Brain microvascular endothelial cell (primary cell): ENCODE results near the gene CLHC1.
"Not testable (repeated sequence)": the region's sequence is repeated elsewhere in the genome, so short reads cannot be mapped to it uniquely, and the experiment has no call there.

Experiments
- DNase-seq: peaks from one replicate; pipeline ENCODE4 v3.0.0-alpha.2; 2020
- H3K27ac ChIP-seq: fragments of 250-450 bp; sonication (Bioruptor Pico); 2 replicates; pipeline ENCODE4 v1.5.1; 2020; ENCODE audit warnings: mild to moderate bottlenecking, moderate library complexity
- H3K27me3 ChIP-seq: fragments of 250-450 bp; sonication (Bioruptor Pico); replicated peaks from 2 replicates; pipeline ENCODE4 v1.5.1; 2020; ENCODE audit warnings: mild to moderate bottlenecking
- H3K36me3 ChIP-seq: fragments of 250-450 bp; sonication (Bioruptor Pico); replicated peaks from 2 replicates; pipeline ENCODE4 v1.5.1; 2020; ENCODE audit warnings: mild to moderate bottlenecking
- H3K4me3 ChIP-seq: 2 replicates; pipeline ENCODE4 v1.5.1; 2011; ENCODE audit warnings: low read depth, mild to moderate bottlenecking, control low read depth, low read length, moderate library complexity
- in situ Hi-C: cut with HindIII; loops from 2 replicates; pipeline ENCODE4 v1.10.0; 2017; ENCODE audit warnings: low sequenced_read_pairs, low pct_ligation_motif_present
- TF ChIP-seq, protein P1 (sequence below): IDR thresholded peaks from 2 replicates; pipeline ENCODE4 v1.5.1; 2011; ENCODE audit warnings: low read depth, mild to moderate bottlenecking, moderate library complexity, low read length, control low read depth, inconsistent platforms; ENCODE audit errors: missing control alignments

The CLHC1 gene

DNA sequence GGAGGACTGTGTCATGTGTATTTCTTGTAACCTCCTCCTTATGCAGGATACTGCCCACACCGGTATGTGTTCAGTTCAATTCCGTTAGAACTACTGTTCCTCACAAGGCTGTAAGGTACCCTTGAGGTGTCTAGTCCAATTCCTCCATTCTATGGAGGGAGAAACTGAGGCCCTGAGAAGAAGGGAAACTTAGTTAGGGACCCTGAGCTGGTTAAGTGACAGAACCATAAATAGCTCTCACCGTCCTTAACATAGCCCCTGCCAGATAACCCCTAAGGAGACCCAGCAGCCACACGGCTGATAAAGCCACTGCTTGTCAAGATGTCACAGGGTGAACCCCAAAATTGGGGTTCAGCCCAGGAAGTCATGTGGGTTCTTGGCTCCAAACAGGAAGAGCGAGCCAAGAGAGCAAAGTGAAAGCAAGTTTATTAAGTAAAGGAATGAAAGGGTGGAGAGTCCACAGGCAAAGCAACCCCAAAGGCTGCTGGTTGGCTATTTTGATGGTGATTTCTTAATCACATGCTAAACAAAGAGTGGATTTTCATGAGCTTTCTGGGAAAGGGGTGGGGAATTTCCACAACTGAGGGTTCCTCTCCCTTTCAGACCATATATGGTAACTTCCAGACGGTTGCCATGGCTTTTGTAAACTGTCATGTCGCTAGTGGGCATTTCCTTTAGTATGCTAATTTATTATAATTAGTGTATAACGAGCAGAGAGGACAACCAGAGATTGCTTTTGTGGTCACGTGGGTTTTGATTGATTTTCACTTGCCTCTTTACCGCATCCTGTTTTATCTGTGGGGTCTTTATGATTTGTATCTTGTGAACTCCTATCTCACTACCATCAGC is 98.4 kb downstream of the CLHC1 start:
- Histone ChIP-seq H3K36me3 (no peaks in the 10 kb centered on the region), H3K27me3 (no peaks in the 10 kb centered on the region), H3K27ac (peak overlapping the region; percentile 37), H3K4me3 (peak overlapping the region; percentile 33)
- TF ChIP-seq, protein P1, sequence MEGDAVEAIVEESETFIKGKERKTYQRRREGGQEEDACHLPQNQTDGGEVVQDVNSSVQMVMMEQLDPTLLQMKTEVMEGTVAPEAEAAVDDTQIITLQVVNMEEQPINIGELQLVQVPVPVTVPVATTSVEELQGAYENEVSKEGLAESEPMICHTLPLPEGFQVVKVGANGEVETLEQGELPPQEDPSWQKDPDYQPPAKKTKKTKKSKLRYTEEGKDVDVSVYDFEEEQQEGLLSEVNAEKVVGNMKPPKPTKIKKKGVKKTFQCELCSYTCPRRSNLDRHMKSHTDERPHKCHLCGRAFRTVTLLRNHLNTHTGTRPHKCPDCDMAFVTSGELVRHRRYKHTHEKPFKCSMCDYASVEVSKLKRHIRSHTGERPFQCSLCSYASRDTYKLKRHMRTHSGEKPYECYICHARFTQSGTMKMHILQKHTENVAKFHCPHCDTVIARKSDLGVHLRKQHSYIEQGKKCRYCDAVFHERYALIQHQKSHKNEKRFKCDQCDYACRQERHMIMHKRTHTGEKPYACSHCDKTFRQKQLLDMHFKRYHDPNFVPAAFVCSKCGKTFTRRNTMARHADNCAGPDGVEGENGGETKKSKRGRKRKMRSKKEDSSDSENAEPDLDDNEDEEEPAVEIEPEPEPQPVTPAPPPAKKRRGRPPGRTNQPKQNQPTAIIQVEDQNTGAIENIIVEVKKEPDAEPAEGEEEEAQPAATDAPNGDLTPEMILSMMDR: no peak
- DNase-seq: peak; percentile 81
- in situ Hi-C loops: no loop called here

DNA sequence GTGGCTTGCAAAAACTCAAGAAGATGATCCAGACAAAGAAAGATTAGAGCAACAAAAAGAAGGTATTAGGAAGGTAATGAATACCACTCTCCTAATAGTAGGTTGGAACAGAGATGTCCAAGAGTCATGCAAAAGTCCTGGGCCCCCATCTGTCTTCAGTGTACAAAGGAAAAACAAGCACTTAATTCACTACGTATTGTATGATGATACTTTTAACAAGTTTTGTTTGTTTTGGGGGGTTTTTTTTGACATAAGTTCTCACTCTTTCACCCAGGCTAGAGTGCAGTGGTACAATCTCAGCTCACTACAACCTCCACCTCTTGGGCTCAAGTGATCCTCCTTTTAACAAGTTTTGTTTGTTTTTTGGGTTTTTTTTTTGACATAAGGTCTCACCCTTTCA is 101.2 kb downstream of the CLHC1 start:
- in situ Hi-C loops: no loop called here

DNA sequence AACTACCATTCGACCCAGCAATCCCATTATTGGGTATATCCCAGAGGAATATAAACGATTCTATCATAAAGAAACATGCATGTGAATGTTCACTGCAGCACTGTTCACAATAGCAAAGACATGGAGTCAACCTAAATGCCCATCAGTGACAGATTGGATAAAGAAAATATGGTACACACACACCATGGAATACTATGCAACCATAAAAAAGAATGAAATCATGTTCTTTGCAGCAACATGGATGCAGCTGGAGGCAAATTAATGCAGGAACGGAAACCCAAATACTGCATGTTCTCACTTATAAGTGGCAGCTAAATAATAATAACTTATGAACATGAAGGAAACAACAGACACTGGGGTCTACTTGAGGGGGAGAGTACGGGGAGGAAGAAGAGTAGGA is 105.5 kb downstream of the CLHC1 start:
- H3K27me3 ChIP-seq, H3K36me3 ChIP-seq, H3K27ac ChIP-seq, in situ Hi-C loops, H3K4me3 ChIP-seq, DNase-seq: not testable (repeated sequence)

More for the DNA sequence above, 101.2 kb downstream of the CLHC1 start:
- no peaks in the 10 kb centered on the region for H3K27me3 ChIP-seq
- no peak for DNase-seq
- no peak overlapping the region for H3K27ac ChIP-seq
- TF ChIP-seq, protein P1: no peak
- H3K36me3 ChIP-seq: no peaks in the 10 kb centered on the region
- H3K4me3 ChIP-seq: no peak overlapping the region
